HS-27A (cell line): Measurements from ENCODE around the gene STK25.
"Not testable (repeated sequence)": the region's sequence is repeated elsewhere in the genome, so short reads cannot be mapped to it uniquely, and the experiment has no call there.

ENCODE experiments used
- DNase-seq: peaks from one replicate; pipeline ENCODE4 v3.0.0-alpha.2; 2012; ENCODE audit warnings: low read depth, missing footprints

Gene STK25

GRCh38 chr2:241463276-241464135, 44.9 kb downstream of the STK25 start:
- no peak for DNase-seq

GRCh38 chr2:241461693-241462677, 46.4 kb downstream of the STK25 start:
- DNase-seq, result no peak

DNA sequence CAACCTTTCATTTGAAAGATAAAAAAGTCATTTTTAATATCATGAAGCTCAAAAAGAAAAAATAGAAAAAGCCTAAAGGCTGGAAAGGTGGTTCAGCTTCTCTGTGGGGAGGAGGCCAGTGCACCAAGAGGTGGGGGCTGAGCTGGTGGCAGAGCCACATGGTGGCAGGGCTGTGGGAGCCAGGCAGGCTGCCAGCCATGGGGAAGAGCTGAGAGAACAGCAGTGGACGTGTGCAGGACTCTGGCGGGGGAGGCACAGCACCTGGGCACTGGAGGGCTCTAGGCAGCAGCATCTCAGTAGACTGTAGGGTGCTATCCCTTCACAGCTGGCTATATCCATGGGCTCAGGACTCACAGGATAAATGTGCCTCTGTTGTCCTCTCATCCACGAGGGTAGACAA, 47.8 kb downstream of the STK25 start:
- DNase-seq, result no peak

DNA sequence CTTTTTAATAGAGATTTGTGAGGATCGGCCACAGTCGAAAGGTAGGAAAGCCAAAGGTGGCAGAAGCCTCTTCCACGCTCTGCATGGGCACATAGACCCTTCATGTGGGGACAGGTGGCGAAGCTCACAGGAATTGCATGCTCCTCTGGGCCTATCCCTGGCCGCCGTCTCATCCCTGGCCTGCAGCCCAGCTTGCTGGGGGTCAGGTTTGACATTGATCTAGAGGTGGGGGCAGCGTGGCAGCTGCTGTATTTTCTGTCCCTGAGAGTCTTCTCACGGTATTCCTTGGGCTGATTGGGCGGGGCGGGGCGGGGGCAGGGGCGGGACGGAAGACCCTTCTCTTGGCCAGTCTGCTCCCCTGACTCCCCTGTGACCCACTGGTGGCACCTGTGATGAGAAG, 48.9 kb downstream of the STK25 start:
- DNase-seq, result no peak

GRCh38 chr2:241458687-241459086, 49.7 kb downstream of the STK25 start:
- no peak for DNase-seq

GRCh38 chr2:241456546-241456945, 51.8 kb downstream of the STK25 start:
- DNase-seq, result no peak

- no peak for DNase-seq
Observed at GRCh38 chr2:241454837-241455485, 53.4 kb downstream of the STK25 start.

DNA sequence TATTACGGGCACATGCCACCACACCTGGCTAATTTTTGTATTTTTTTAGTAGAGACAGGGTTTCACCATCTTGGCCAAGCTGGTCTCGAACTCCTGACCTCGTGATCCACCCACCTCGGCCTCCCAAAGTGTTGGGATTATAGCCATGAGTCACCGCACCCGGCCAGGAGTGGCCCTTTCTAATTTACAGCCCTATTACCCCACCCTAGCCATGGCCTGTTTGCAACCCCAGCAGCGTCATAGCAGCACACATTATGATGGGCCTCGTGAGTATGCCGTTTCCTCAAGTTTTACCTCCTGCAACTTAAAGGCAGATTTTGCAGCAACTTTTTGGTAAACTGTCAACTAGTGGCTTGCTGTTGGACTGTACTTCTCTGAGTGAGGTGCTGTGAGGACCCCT, 54.5 kb downstream of the STK25 start:
- not testable (repeated sequence) for DNase-seq

DNA sequence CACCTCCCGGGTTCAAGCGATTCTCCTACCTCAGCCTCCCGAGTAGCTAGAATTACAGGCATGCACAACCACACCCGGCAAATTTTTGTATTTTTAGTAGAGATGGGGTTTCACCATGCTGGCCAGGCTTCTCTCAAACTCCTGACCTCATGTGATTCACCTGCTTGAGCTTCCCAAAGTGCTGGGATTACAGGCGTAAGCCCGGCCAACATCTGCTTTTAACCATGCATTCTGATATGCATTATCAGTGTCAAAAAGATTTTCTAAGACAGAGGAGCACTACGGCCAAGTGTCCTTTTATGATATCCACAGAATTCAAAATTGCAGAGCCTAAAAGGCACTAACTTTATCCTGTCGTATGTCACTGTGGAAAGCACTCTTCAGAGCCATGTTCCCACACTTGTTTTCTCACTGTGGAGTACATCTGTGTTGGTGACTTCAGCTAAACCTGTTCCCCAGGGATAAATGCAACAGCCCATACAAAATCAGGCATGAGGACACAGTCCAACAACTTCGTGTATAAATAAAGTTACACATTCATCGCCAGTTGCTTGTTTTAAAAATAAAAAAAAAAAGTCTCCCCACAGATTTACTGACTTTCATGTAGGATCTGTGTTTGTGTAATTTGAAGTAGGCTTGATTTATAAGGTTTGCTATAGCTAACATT, 56.4 kb downstream of the STK25 start:
- DNase-seq, result no peak

DNA sequence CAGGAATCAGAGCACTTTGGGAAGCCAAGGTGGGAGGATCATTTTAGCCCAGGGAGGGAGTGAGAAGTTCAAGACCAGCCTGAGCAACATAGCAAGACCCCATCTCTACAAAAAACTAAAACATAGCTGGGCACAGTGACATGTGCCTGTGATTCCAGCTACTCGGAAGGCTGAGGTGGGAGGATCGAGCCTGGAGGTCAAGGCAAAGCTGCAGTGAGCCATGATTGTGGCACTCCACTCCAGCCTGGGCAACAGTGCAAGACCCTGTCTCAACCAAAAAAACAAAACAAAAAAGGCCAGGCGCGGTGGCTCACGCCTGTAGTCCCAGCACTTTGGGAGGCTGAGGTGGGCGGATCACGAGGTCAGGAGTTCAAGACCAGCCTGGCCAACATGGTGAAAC, 58.3 kb downstream of the STK25 start:
- DNase-seq, result not testable (repeated sequence)

- no peak for DNase-seq
Observed at GRCh38 chr2:241445426-241445825, 63.0 kb downstream of the STK25 start.

DNA sequence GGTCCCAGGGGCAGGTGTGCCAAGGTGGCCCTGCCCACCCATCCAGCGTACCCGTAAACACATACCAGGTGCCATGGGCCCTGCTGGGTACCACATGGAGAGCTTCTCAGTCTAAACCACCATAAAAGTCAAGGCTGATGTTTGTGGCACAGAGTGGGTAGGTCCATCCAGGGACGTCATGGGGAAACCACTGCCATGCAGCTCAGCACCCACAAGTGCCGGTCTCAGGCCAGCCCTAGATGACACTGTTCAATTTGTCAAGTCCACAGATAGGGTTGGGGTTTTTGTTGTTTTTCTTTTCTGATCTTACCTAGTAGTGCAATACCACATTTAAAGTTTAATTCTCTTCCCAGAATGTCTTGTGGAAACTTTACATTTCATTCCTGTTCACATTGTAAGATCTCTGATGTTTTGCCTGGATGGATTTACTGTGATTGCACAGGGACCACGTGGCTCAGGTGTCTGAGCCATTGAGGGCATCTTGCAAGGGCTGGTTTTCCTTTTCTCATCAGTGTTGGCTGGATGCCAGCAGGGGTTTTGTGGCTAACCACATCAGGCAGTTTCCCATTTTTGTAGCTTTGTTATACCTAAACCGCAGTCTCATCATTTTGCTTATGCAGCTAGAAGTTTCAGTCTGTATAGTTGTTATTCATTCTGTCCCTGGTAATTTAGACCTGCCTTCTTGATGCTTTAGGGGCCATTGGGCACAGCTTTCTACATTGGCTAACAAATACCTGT, 64.7 kb downstream of the STK25 start:
- DNase-seq, result no peak
